ENCODE measurements around the gene WDR87. TPM values are rescaled to one million over a fixed set of nuclear protein-coding genes. Genes with fewer than 3 reads are reported as not detected.

The WDR87 gene
- total and polyA plus RNA-seq, 10 of the 15 experiments (the other 5 are each of a cell fraction or from before 2014, with no cell fraction given), result not detected

GRCh38 chr19:37914908-37915307 is 8.5 kb upstream of the WDR87 start (continued):
- no peak for TF ChIP-seq JUND (IDR thresholded peaks at IDR 0.05; ENCODE audit: low read depth, low read length)
- TF ChIP-seq RELA (IDR thresholded peaks at IDR 0.05; ENCODE audit: borderline replicate concordance, partially characterized antibody), result no peak
- TF ChIP-seq ESRRA (IDR thresholded peaks at IDR 0.05; ENCODE audit: low read length), result no peak
- peak; percentile 35; the same call in 1 of the 2 replicates for TF ChIP-seq BACH1 (IDR thresholded peaks at IDR 0.05; ENCODE audit: borderline replicate concordance)
- TF ChIP-seq RBBP5 (conservative IDR thresholded peaks at IDR 0.05), result no peak
- no peak for TF ChIP-seq HDAC2 (IDR thresholded peaks at IDR 0.05)
- no peak for TF ChIP-seq EGR1 (IDR thresholded peaks at IDR 0.05; ENCODE audit: borderline replicate concordance in 1 of 2, low read depth in 2 of 2, low read length in 2 of 2)
- TF ChIP-seq ZBTB33 (IDR thresholded peaks at IDR 0.05), result no peak
- peak; percentile 63; the same call in 1 of the 2 replicates for TF ChIP-seq FOXM1 (IDR thresholded peaks at IDR 0.05; ENCODE audit: low read depth, low read length)
- TF ChIP-seq ZBTB11 (CRISPR knock-in tag; IDR thresholded peaks at IDR 0.05), result no peak
- no peak for TF ChIP-seq ZSCAN29 (IDR thresholded peaks at IDR 0.05)
- no peak for TF ChIP-seq USF1 (IDR thresholded peaks at IDR 0.05; ENCODE audit: borderline replicate concordance, extremely low read length, insufficient read depth, low read depth, low read length)
- no peak for TF ChIP-seq ZNF384 (IDR thresholded peaks at IDR 0.05; ENCODE audit: borderline replicate concordance, low read depth, low read length)
- TF ChIP-seq MYB (IDR thresholded peaks at IDR 0.05; ENCODE audit: borderline replicate concordance, low read depth, low read length), result no peak
- peak; percentile 72; the same call in 1 of the 2 replicates for TF ChIP-seq BCL11A (IDR thresholded peaks at IDR 0.05; ENCODE audit: low read depth, low read length)
- TF ChIP-seq EED (IDR thresholded peaks at IDR 0.05; ENCODE audit: low read depth), result peak; percentile 91
- no peak for TF ChIP-seq BMI1 (IDR thresholded peaks at IDR 0.05; ENCODE audit: borderline replicate concordance)
- TF ChIP-seq POLR2A (IDR thresholded peaks at IDR 0.05; ENCODE audit: low read depth, low read length), result peak; percentile 44; the same call in 1 of the 2 replicates
- no peak for TF ChIP-seq ZNF622 (IDR thresholded peaks at IDR 0.05)
- TF ChIP-seq ZBTB40 (IDR thresholded peaks at IDR 0.05; ENCODE audit: borderline replicate concordance), result no peak
- peak; percentile 99 for TF ChIP-seq SPI1 (IDR thresholded peaks at IDR 0.05; ENCODE audit: borderline replicate concordance, insufficient read depth, low read depth, low read length)
